22Rv1 (cell line): ENCODE measurements around the gene S100PBP.

Experiments
- H3K27ac ChIP-seq: fragments of 450-650 bp; 2 replicates; pipeline ENCODE4 v1.5.1; 2017
- ZFX ChIP-seq: fragments of 450-650 bp; IDR thresholded peaks from 2 replicates; pipeline ENCODE4 v1.6.1; 2017; ENCODE audit warnings: antibody characterized with exemption, borderline replicate concordance
- TF ChIP-seq, protein P1 (sequence below): fragments of 450-650 bp; IDR thresholded peaks from 2 replicates; pipeline ENCODE4 v1.5.1; 2017; ENCODE audit warnings: mild to moderate bottlenecking

S100PBP gene

DNA sequence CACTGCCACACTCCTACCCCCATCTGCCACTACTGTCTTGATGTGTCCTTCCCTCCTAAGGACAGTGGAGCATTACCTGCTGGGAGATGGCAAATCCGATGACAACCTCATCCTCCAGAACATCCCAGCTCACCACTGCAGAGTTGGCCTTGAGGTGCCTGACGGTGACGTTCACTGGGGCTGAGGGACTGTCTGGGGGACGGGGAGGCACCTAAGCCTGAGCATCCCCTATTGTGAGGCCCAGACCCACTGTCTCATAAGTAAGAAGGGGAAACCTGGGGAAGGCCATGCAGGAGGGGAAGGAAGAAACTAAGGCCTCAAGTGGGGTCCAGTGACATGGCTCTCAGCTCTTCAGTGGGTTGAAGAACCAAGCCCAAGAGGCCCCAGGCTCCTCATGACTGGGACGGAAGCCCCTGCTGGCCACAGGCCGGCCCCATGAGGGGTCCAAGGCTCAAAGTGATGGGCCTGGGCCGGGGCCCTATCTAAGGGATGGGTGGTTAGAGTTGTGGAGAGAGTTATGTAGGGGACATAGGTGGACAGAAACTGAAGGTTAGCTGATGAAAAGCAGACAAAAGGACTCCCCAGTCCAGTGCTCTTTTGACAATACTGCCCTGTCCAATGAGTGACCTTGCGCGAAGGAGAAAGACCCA, 51.5 kb downstream of the S100PBP start:
- TF ChIP-seq, protein P1, sequence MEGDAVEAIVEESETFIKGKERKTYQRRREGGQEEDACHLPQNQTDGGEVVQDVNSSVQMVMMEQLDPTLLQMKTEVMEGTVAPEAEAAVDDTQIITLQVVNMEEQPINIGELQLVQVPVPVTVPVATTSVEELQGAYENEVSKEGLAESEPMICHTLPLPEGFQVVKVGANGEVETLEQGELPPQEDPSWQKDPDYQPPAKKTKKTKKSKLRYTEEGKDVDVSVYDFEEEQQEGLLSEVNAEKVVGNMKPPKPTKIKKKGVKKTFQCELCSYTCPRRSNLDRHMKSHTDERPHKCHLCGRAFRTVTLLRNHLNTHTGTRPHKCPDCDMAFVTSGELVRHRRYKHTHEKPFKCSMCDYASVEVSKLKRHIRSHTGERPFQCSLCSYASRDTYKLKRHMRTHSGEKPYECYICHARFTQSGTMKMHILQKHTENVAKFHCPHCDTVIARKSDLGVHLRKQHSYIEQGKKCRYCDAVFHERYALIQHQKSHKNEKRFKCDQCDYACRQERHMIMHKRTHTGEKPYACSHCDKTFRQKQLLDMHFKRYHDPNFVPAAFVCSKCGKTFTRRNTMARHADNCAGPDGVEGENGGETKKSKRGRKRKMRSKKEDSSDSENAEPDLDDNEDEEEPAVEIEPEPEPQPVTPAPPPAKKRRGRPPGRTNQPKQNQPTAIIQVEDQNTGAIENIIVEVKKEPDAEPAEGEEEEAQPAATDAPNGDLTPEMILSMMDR, result no peak
- TF ChIP-seq ZFX, result no peak
- no peak overlapping the region for H3K27ac ChIP-seq

DNA sequence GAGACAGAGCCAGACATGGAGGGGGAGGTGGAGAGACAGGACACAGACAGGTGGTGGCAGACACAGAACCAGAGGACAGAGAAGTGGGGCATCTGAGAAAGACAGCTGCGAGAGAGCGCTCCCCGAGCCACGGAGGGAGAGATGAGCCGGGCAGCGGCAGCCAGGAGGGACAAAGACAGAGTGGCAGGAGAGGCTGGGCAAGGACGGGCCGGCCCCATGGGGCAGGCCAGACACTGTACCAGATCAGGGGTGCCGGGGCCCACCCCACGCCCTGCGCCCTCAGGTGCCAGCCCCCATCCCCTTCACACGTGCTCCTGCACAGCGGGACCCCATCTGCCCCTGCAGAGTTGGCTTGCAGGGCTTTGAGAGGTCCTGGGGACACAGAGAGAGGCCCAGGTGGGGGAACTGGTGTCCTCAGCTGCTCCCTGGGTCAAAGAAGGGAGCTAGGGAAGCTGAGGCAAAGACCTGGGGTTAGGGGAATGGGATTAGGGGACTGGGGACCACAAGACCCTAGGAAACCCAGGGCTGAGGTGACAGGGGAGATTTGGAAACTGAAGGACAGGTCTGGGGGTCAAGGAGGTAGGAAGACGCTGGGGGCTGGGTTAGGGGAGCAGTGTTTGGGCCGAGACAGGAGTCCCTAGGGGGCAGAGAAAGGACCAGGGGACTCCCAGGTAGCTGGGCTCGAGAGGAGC, 52.6 kb downstream of the S100PBP start:
- no peak overlapping the region for H3K27ac ChIP-seq
- TF ChIP-seq, protein P1, result no peak
- no peak for TF ChIP-seq ZFX

DNA sequence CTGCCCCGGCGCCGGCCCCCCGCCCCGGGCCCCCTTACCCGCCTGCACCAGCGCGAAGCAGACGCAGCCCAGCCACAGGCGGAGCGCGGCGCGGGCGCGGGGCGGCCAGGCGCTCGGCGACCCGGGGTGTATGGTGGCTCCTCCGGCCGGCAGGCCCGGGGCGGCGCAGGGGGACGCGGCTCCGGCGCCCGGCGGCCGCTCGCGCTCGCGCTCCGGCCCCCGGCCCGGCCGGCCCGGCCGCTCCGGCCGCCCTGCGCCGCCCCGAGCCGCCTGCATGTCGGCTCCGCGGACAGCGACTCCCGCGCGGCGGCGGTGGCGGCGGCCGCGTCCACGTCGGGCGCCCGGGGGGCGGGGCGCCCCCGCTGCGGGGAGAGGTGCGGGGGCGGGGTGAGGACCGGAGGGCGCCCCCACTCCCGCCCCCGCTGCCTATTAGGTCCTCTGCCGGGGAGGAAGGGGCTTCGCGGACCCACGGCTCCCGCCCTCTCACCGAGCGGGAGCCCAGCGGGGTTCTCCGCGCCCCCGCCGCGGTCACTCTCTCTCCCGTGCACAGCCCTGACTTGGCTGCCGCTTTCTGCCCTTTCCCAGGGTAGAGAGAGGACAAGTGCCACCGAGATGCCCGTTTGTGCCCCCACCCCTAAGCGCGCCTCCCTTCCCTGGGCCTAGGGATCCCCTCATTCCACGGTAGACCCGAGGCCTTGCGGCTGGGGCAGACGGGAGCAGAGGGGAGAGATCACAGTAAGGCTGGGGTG, 53.3 kb downstream of the S100PBP start, which contains the start of gene FNDC5:
FNDC5 (minus strand) TSS at position 298 of the 749 bp plus-strand sequence.
- no peak for TF ChIP-seq ZFX
- TF ChIP-seq, protein P1, result no peak
- H3K27ac ChIP-seq, result no peak within 1 kb of the TSS

DNA sequence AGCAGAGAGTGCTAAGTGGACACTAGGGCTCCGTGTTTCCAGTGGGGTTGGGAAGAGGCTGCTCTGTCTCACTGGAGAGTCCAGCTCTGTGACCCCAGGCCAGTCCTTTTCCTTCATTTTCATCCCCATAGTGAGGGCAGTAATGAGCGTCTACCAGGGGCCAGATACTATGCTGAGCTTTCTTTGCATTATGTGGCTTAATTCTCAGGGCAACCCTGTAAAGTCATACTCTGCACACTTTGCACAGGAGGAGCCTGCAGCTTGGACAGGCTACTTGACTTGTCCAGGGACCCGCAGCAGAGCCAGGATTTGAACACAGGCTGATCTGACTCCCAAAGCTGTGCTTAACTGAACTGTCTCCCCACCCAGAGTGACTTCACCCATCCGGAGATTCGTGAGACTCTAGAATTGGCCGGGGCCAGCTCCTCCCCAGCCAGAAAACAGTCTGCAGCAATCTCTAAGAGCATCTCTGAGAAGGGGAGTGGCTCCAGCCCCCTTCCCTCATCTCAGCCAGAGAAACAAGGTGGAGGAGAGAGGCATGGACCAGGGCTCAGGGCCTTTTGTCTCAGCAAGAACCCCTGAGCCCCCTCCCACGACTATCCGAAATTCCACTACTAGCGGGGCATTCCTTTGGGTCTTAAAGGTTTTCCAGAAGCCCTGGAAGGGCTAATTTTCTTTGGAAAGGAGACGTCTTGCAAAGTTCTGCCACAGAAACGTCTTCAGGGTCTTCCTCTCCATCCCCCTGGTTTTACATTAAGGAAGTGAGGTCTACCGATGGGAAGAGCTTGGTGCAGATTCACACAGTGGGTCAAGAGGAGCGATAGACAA, 54.1 kb downstream of the S100PBP start:
- TF ChIP-seq, protein P1, result no peak
- H3K27ac ChIP-seq, result no peak overlapping the region

DNA sequence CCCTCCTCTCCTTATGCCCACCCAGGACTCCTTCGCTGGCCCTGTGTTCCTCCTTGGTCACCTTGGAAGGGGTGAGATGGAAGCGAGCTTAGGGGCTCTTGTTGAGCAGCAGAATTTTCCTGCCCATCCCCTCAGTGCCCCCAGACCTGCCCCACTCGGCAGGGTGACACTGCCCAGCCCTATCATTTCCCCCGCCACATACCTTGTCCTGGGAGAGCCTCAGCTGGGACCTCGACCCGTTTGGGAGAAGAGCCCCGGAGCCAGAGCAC, 54.7 kb downstream of the S100PBP start:
- no peak overlapping the region for H3K27ac ChIP-seq
- TF ChIP-seq, protein P1, result no peak
- TF ChIP-seq ZFX, result no peak

DNA sequence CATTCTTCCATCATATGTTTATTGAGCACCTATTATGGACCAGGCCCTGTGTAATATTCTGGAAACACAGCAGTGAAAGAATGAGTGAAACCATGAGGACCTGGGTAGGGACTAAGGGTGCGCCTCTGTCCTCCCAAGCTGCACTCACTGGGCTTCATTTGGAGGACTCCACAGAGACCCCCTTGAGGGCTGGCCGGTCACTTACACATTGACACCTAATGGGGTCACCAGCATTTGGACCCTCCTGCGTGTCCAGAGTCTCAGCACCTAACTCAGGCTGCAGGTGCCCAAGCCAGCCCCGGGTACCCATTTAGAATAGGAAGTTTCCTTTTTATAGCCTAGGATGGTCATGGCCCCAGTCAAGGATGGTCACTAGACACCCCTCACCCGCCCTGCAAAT, 56.0 kb downstream of the S100PBP start:
- H3K27ac ChIP-seq, result no peak overlapping the region
- TF ChIP-seq, protein P1, result no peak
- no peak for TF ChIP-seq ZFX
